Ureter (tissue), 1 donor: ENCODE data around the gene CCZ1B. TPM values are rescaled to one million over a fixed set of nuclear protein-coding genes. Genes with fewer than 3 reads are reported as not detected.
"Not testable (repeated sequence)": the region's sequence is repeated elsewhere in the genome, so short reads cannot be mapped to it uniquely, and the experiment has no call there.

Experiments
- DNase-seq: peaks from one replicate; pipeline ENCODE4 v3.0.0-alpha.2; 2020; ENCODE audit warnings: low spot score
- total RNA-seq: library from RNA; stranded (reverse); gene quantifications from one replicate; pipeline ENCODE4 v1.2.4, GENCODE V29; 2023
- donor health status: DM: yes; HTN: yes; CAD: no.

Gene CCZ1B
- total RNA-seq, 1 donor from 2014 or later, result 84.9 TPM

- DNase-seq, result not testable (repeated sequence)
Measured at GRCh38 chr7:6749335-6749734, 76.7 kb downstream of the CCZ1B start.

Other genes with a start within 250 kb of the CCZ1B start
- 54.4 TPM for gene ZDHHC4, start 248.8 kb downstream of the CCZ1B start, total RNA-seq
- gene INTS15, start 236.3 kb downstream of the CCZ1B start, total RNA-seq, result 38.0 TPM
- 9.4 TPM for gene ZNF853, start 210.7 kb downstream of the CCZ1B start, total RNA-seq
- gene ZNF316, start 189.0 kb downstream of the CCZ1B start, total RNA-seq, result 44.7 TPM
- 29.0 TPM for gene ZNF12, start 119.3 kb downstream of the CCZ1B start, total RNA-seq
- not detected for gene RSPH10B2, start 72.2 kb downstream of the CCZ1B start, total RNA-seq